Neural cell (in vitro differentiated cells): ENCODE results near the gene CACNA1H.

Source experiments
- EP300 ChIP-seq: fragments of 450-650 bp; conservative IDR thresholded peaks from 2 replicates; pipeline ENCODE4 v1.6.1; 2014; ENCODE audit warnings: antibody characterized with exemption, mild to moderate bottlenecking, moderate library complexity; ENCODE audit not compliant: poor library complexity, severe bottlenecking
- MXI1 ChIP-seq: fragments of 450-650 bp; conservative IDR thresholded peaks from 2 replicates; pipeline ENCODE4 v1.6.1; 2014; ENCODE audit warnings: antibody characterized with exemption, mild to moderate bottlenecking; ENCODE audit not compliant: poor library complexity, severe bottlenecking

- no peak for TF ChIP-seq EP300
- no peak for TF ChIP-seq MXI1
Observed at GRCh38 chr16:1158456-1159324, 5.8 kb downstream of the CACNA1H start.
